A549 (cell line): ENCODE data around the gene PFDN5.

ENCODE experiments used
- EP300 ChIP-seq, 2 experiments: fragments of >200 bp; sonication (Bioruptor Twin); formaldehyde crosslinking; IDR thresholded peaks; 2 replicates in 1 of 2; 3 replicates in 1 of 2; pipeline ENCODE4 v1.6.1; 2016 to 2017
- NPAS2 ChIP-seq: fragments of 250-450 bp; sonication (Bioruptor Pico); IDR thresholded peaks from 2 replicates; pipeline ENCODE4 v1.8.0; 2022; ENCODE audit warnings: mild to moderate bottlenecking, moderate library complexity, borderline replicate concordance
- SREBF2 ChIP-seq: fragments of 450-650 bp; IDR thresholded peaks from 2 replicates; pipeline ENCODE4 v1.6.1; 2014; ENCODE audit warnings: mild to moderate bottlenecking, moderate library complexity
- ZFP36 ChIP-seq: fragments of 450-650 bp; IDR thresholded peaks from 2 replicates; pipeline ENCODE4 v1.6.1; 2014; ENCODE audit warnings: borderline replicate concordance; ENCODE audit not compliant: partially characterized antibody
- TF ChIP-seq, protein P1 (sequence below): fragments of >200 bp; sonication (Bioruptor Twin); formaldehyde crosslinking; IDR thresholded peaks from 3 replicates; pipeline ENCODE4 v1.5.1; 2016
- TF ChIP-seq, protein P2 (sequence below): fragments of >200 bp; sonication (Bioruptor Twin); formaldehyde crosslinking; IDR thresholded peaks from 3 replicates; pipeline ENCODE4 v1.6.1; 2016

DNA sequence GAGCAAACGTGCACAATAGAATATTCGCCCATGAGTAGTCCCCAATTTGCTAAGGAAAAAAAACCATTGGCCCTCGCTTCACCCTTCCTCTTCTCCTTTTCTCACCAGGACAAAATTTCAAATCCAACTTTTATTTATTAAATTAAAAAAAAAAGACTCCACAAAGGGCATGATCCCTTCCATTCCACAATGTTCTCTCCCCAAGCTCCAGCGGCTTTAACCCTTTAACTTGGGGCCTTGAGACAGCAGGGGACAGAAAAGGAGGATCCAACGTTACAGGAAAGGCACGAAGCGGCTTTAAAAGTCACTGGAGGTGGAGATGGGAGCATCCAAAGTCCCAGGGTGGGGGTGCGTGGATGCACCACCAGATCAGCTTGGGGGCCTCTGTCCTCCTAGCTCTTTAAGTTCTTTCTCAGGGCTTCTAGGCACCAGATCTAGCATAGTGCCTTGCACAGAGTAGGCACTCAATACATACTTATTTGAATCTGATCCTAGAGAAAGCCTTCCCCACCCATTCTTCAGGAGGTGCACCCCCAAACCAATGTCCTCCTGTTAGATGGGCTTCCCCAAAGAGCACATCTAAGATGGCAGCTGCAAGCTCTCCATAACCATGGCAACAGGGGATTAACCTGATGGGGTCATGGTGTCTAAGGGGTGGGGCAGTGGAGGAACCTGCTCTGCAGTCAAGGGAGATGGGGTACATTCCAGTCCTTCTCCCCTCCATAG, 31.3 kb downstream of the PFDN5 start:
- TF ChIP-seq, protein P1, sequence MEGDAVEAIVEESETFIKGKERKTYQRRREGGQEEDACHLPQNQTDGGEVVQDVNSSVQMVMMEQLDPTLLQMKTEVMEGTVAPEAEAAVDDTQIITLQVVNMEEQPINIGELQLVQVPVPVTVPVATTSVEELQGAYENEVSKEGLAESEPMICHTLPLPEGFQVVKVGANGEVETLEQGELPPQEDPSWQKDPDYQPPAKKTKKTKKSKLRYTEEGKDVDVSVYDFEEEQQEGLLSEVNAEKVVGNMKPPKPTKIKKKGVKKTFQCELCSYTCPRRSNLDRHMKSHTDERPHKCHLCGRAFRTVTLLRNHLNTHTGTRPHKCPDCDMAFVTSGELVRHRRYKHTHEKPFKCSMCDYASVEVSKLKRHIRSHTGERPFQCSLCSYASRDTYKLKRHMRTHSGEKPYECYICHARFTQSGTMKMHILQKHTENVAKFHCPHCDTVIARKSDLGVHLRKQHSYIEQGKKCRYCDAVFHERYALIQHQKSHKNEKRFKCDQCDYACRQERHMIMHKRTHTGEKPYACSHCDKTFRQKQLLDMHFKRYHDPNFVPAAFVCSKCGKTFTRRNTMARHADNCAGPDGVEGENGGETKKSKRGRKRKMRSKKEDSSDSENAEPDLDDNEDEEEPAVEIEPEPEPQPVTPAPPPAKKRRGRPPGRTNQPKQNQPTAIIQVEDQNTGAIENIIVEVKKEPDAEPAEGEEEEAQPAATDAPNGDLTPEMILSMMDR = no peak
- TF ChIP-seq EP300 (IDR thresholded peaks at IDR 0.05) (no peak), NPAS2 (no peak), ZFP36 (no peak), SREBF2 (no peak)
- TF ChIP-seq, protein P2, sequence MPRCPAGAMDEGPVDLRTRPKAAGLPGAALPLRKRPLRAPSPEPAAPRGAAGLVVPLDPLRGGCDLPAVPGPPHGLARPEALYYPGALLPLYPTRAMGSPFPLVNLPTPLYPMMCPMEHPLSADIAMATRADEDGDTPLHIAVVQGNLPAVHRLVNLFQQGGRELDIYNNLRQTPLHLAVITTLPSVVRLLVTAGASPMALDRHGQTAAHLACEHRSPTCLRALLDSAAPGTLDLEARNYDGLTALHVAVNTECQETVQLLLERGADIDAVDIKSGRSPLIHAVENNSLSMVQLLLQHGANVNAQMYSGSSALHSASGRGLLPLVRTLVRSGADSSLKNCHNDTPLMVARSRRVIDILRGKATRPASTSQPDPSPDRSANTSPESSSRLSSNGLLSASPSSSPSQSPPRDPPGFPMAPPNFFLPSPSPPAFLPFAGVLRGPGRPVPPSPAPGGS = no peak
